WTC11 (cell line): Measurements from ENCODE around the gene SYT13. TPM values are rescaled to one million over a fixed set of nuclear protein-coding genes. Genes with fewer than 3 reads are reported as not detected.

Experiments
- ATAC-seq: fragments of 200-7000 bp; cut with Tn5 transposase; 2 replicates; pipeline ENCODE4 v1.10.0; 2021; ENCODE audit warnings: mild to moderate bottlenecking, moderate library complexity
- CTCF ChIA-PET: fragments of 300-600 bp; sonication (Branson Sonifier 250); formaldehyde crosslinking; loops from one replicate; lab custom pipeline; 2021; ENCODE audit warnings: antibody characterized with exemption; lab: Charles Lee
- POLR2A ChIA-PET: fragments of 350-600 bp; sonication (Branson Sonifier 250); formaldehyde crosslinking; loops from one replicate; lab custom pipeline; 2021; ENCODE audit warnings: antibody characterized with exemption; lab: Charles Lee
- DNase-seq: peaks from one replicate; pipeline ENCODE4 v3.0.0; 2021; ENCODE audit warnings: low spot score
- H3K27ac Mint-ChIP-seq: 2 replicates; pipeline ENCODE4 v1.8.0; 2021; ENCODE audit warnings: mixed read lengths
- H3K27me3 Mint-ChIP-seq: 2 replicates; pipeline ENCODE4 v1.8.0; 2021; ENCODE audit warnings: low read depth, mild to moderate bottlenecking, moderate library complexity, mixed read lengths
- H3K36me3 Mint-ChIP-seq: 2 replicates; pipeline ENCODE4 v1.8.0; 2021; ENCODE audit warnings: mixed read lengths
- H3K4me1 Mint-ChIP-seq: 2 replicates; pipeline ENCODE4 v1.8.0; 2022; ENCODE audit warnings: mixed read lengths
- H3K4me3 Mint-ChIP-seq: 2 replicates; pipeline ENCODE4 v1.8.0; 2021; ENCODE audit warnings: mild to moderate bottlenecking, moderate library complexity, mixed read lengths
- H3K9me3 Mint-ChIP-seq: 2 replicates; pipeline ENCODE4 v1.8.0; 2021; ENCODE audit warnings: mixed read lengths
- ELF4 ChIP-seq: sonication (generic); formaldehyde crosslinking; IDR thresholded peaks from 2 replicates; pipeline ENCODE4 v1.8.1; 2022; ENCODE audit warnings: low read depth, mild to moderate bottlenecking, moderate library complexity, missing genetic modification reagents
- HMGA2 ChIP-seq: fragments of 250-450 bp; sonication (Bioruptor Pico); IDR thresholded peaks from 2 replicates; pipeline ENCODE4 v1.4.0; 2021; ENCODE audit warnings: mild to moderate bottlenecking, moderate library complexity
- NFATC4 ChIP-seq: fragments of 250-450 bp; sonication (Bioruptor Pico); IDR thresholded peaks from 2 replicates; pipeline ENCODE4 v1.9.0; 2021; ENCODE audit warnings: mild to moderate bottlenecking
- NFE2L1 ChIP-seq: sonication (generic); formaldehyde crosslinking; IDR thresholded peaks from 2 replicates; pipeline ENCODE4 v1.8.1; 2023; ENCODE audit warnings: missing genetic modification reagents
- NR2C2 ChIP-seq: sonication (generic); formaldehyde crosslinking; IDR thresholded peaks from 2 replicates; pipeline ENCODE4 v1.8.0; 2022; ENCODE audit warnings: mild to moderate bottlenecking, missing genetic modification reagents
- PRRX2 ChIP-seq: fragments of 250-450 bp; sonication (Bioruptor Pico); IDR thresholded peaks from 2 replicates; pipeline ENCODE4 v1.8.0; 2021; ENCODE audit warnings: mild to moderate bottlenecking
- SP1 ChIP-seq: sonication (generic); formaldehyde crosslinking; conservative IDR thresholded peaks from 2 replicates; pipeline ENCODE4 v1.8.1; 2022; ENCODE audit warnings: missing genetic modification reagents
- TEAD1 ChIP-seq: sonication (generic); formaldehyde crosslinking; IDR thresholded peaks from 2 replicates; pipeline ENCODE4 v1.8.0; 2022; ENCODE audit warnings: mild to moderate bottlenecking, missing genetic modification reagents
- TEAD4 ChIP-seq: sonication (generic); formaldehyde crosslinking; IDR thresholded peaks from 2 replicates; pipeline ENCODE4 v1.8.0; 2022; ENCODE audit warnings: mild to moderate bottlenecking, missing genetic modification reagents
- TP53 ChIP-seq: sonication (generic); formaldehyde crosslinking; IDR thresholded peaks from 2 replicates; pipeline ENCODE4 v1.8.1; 2023; ENCODE audit warnings: mild to moderate bottlenecking, missing genetic modification reagents
- ZNF121 ChIP-seq: sonication (generic); formaldehyde crosslinking; IDR thresholded peaks from 2 replicates; pipeline ENCODE4 v1.8.0; 2023; ENCODE audit warnings: missing genetic modification reagents
- ZNF416 ChIP-seq: fragments of 250-450 bp; sonication (Bioruptor Pico); IDR thresholded peaks from 2 replicates; pipeline ENCODE4 v1.9.0; 2021; ENCODE audit warnings: mild to moderate bottlenecking, inconsistent platforms
- ZNF671 ChIP-seq: fragments of 250-450 bp; sonication (Bioruptor Pico); IDR thresholded peaks from 2 replicates; pipeline ENCODE4 v1.8.0; 2021; ENCODE audit warnings: mild to moderate bottlenecking
- total RNA-seq: library from RNA; stranded (reverse); gene quantifications from 3 replicates; pipeline ENCODE4 v1.2.3, GENCODE V29; 2021
- TF ChIP-seq, protein P1 (sequence below): fragments of 200-600 bp; IDR thresholded peaks from 2 replicates; pipeline ENCODE4 v1.8.0; 2022; ENCODE audit warnings: antibody characterized with exemption
- TF ChIP-seq, protein P2 (sequence below): sonication (generic); formaldehyde crosslinking; IDR thresholded peaks from 2 replicates; pipeline ENCODE4 v1.8.1; 2023; ENCODE audit warnings: mild to moderate bottlenecking, missing genetic modification reagents, moderate library complexity
- TF ChIP-seq, protein P3 (sequence below): sonication (generic); formaldehyde crosslinking; IDR thresholded peaks from 2 replicates; pipeline ENCODE4 v1.8.1; 2022; ENCODE audit warnings: mild to moderate bottlenecking, missing genetic modification reagents, moderate library complexity, borderline replicate concordance
- TF ChIP-seq, protein P4 (sequence below): sonication (generic); formaldehyde crosslinking; conservative IDR thresholded peaks from 2 replicates; pipeline ENCODE4 v1.8.1; 2022; ENCODE audit warnings: mild to moderate bottlenecking, missing genetic modification reagents
- TF ChIP-seq, protein P5 (sequence below): sonication (generic); formaldehyde crosslinking; IDR thresholded peaks from 2 replicates; pipeline ENCODE4 v1.8.1; 2023; ENCODE audit warnings: mild to moderate bottlenecking, missing genetic modification reagents
- TF ChIP-seq, protein P6 (sequence below): fragments of 250-450 bp; sonication (Bioruptor Pico); conservative IDR thresholded peaks from 2 replicates; pipeline ENCODE4 v1.9.0; 2021; ENCODE audit warnings: mild to moderate bottlenecking
- TF ChIP-seq, protein P7 (sequence below): fragments of 250-450 bp; sonication (Bioruptor Pico); IDR thresholded peaks from 2 replicates; pipeline ENCODE4 v1.9.0; 2021; ENCODE audit warnings: mild to moderate bottlenecking

Gene SYT13
- total RNA-seq, 1 experiment from 2014 or later: 10.8 TPM

DNA sequence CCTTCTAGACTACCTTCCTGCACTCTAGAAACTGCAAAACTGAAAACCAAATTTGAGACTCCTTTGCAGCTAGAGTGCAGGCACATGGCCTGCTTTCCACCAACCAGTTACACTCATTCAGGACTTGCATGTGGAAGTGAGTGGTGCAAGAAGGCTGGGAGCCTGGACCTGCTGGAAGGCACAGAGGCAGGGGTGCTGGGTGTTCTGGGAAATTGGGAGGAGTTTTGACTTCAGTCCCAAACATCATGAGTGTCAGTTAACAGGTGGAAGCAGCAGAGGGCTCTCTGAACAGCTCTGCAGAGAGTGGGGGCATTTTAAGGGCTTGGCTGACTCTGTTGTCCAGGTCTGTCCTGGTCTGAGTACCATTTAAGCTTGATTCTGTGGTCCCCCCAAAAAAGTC, 49.3 kb upstream of the SYT13 start (continued):
- TF ChIP-seq, protein P1, sequence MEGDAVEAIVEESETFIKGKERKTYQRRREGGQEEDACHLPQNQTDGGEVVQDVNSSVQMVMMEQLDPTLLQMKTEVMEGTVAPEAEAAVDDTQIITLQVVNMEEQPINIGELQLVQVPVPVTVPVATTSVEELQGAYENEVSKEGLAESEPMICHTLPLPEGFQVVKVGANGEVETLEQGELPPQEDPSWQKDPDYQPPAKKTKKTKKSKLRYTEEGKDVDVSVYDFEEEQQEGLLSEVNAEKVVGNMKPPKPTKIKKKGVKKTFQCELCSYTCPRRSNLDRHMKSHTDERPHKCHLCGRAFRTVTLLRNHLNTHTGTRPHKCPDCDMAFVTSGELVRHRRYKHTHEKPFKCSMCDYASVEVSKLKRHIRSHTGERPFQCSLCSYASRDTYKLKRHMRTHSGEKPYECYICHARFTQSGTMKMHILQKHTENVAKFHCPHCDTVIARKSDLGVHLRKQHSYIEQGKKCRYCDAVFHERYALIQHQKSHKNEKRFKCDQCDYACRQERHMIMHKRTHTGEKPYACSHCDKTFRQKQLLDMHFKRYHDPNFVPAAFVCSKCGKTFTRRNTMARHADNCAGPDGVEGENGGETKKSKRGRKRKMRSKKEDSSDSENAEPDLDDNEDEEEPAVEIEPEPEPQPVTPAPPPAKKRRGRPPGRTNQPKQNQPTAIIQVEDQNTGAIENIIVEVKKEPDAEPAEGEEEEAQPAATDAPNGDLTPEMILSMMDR: no peak
- TF ChIP-seq TEAD4 (CRISPR knock-in tag): no peak

DNA sequence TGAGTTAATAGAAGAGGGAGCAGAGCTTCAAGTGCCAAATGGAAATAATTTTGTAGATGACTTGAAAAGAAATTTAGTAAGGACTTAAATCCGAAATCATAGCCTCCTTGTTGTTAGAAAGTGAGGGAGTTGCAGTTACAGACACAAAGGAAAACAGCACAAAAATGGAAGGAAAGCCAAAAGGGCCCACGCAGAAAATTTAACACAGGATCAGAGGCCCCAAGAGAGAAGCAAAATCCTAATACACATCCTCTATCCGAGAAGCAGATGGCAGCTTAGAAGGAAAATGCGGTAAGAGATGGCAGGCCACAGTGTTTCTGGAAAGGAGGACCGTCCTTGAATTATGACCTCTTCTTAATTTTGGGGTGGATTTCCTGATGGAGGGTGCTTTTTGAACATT, 48.7 kb upstream of the SYT13 start:
- Mint-ChIP-seq H3K9me3 (no peaks in the 10 kb centered on the region), H3K4me1 (peaks cover 14% of the 10 kb centered on the region), H3K36me3 (no peaks in the 10 kb centered on the region), H3K4me3 (no peak overlapping the region), H3K27me3 (peaks cover 18% of the 10 kb centered on the region), H3K27ac (no peak overlapping the region)
- ChIA-PET POLR2A (no interaction called here), CTCF (interaction anchor here (0.7 kb wide), 1 partner anchor 436 kb away, joined by 3 read pairs; no protein-coding TSS in a partner anchor)
- DNase-seq (no peak), ATAC-seq (no peak)
- TF ChIP-seq, protein P2, sequence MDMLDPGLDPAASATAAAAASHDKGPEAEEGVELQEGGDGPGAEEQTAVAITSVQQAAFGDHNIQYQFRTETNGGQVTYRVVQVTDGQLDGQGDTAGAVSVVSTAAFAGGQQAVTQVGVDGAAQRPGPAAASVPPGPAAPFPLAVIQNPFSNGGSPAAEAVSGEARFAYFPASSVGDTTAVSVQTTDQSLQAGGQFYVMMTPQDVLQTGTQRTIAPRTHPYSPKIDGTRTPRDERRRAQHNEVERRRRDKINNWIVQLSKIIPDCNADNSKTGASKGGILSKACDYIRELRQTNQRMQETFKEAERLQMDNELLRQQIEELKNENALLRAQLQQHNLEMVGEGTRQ (CRISPR knock-in tag): no peak
- no peak for TF ChIP-seq NR2C2 (CRISPR knock-in tag)
- TF ChIP-seq, protein P3, sequence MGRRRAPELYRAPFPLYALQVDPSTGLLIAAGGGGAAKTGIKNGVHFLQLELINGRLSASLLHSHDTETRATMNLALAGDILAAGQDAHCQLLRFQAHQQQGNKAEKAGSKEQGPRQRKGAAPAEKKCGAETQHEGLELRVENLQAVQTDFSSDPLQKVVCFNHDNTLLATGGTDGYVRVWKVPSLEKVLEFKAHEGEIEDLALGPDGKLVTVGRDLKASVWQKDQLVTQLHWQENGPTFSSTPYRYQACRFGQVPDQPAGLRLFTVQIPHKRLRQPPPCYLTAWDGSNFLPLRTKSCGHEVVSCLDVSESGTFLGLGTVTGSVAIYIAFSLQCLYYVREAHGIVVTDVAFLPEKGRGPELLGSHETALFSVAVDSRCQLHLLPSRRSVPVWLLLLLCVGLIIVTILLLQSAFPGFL (CRISPR knock-in tag): no peak
- no peak for TF ChIP-seq ELF4
- TF ChIP-seq PRRX2 (CRISPR knock-in tag): no peak
- no peak for TF ChIP-seq ZNF671 (CRISPR knock-in tag)
- no peak for TF ChIP-seq HMGA2
- TF ChIP-seq NFATC4 (CRISPR knock-in tag): no peak
- TF ChIP-seq, protein P4, sequence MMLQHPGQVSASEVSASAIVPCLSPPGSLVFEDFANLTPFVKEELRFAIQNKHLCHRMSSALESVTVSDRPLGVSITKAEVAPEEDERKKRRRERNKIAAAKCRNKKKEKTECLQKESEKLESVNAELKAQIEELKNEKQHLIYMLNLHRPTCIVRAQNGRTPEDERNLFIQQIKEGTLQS (CRISPR knock-in tag): no peak
- no peak for TF ChIP-seq NFE2L1 (CRISPR knock-in tag)
- TF ChIP-seq TEAD1: no peak

DNA sequence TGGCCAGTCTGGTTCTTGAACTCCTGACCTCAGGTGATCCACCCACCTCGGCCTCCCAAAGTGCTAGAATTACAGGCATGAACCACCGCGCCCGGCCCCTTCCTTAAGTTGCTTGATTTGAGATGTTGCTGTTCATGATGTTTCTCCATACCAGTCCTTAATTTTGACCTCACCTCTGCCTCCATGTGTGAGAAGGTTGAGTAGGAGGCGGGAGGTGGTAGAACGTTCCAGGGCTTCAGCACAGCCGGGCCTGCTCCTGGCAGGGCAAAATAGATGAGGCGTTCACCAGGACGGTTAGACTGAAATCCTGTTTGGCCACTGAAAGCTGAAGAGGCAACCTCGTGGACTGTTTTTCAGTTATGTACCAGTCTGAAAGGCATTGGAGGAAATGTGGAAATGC, 48.3 kb upstream of the SYT13 start:
- no peak overlapping the region for H3K4me3 Mint-ChIP-seq
- ChIA-PET POLR2A (no interaction called here), CTCF (no interaction called here)
- no peaks in the 10 kb centered on the region for H3K36me3 Mint-ChIP-seq
- H3K27me3 Mint-ChIP-seq: peaks cover 19% of the 10 kb centered on the region
- H3K4me1 Mint-ChIP-seq: peaks cover 11% of the 10 kb centered on the region
- DNase-seq: no peak
- H3K9me3 Mint-ChIP-seq: no peaks in the 10 kb centered on the region
- no peak for ATAC-seq
- no peak overlapping the region for H3K27ac Mint-ChIP-seq
- TF ChIP-seq TP53 (CRISPR knock-in tag) (no peak), ZNF416 (CRISPR knock-in tag) (no peak), ZNF121 (no peak), SP1 (no peak), PRRX2 (CRISPR knock-in tag) (no peak)
- TF ChIP-seq, protein P1: no peak
- TF ChIP-seq, protein P5, sequence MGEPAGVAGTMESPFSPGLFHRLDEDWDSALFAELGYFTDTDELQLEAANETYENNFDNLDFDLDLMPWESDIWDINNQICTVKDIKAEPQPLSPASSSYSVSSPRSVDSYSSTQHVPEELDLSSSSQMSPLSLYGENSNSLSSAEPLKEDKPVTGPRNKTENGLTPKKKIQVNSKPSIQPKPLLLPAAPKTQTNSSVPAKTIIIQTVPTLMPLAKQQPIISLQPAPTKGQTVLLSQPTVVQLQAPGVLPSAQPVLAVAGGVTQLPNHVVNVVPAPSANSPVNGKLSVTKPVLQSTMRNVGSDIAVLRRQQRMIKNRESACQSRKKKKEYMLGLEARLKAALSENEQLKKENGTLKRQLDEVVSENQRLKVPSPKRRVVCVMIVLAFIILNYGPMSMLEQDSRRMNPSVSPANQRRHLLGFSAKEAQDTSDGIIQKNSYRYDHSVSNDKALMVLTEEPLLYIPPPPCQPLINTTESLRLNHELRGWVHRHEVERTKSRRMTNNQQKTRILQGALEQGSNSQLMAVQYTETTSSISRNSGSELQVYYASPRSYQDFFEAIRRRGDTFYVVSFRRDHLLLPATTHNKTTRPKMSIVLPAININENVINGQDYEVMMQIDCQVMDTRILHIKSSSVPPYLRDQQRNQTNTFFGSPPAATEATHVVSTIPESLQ (CRISPR knock-in tag): no peak
- TF ChIP-seq, protein P6, sequence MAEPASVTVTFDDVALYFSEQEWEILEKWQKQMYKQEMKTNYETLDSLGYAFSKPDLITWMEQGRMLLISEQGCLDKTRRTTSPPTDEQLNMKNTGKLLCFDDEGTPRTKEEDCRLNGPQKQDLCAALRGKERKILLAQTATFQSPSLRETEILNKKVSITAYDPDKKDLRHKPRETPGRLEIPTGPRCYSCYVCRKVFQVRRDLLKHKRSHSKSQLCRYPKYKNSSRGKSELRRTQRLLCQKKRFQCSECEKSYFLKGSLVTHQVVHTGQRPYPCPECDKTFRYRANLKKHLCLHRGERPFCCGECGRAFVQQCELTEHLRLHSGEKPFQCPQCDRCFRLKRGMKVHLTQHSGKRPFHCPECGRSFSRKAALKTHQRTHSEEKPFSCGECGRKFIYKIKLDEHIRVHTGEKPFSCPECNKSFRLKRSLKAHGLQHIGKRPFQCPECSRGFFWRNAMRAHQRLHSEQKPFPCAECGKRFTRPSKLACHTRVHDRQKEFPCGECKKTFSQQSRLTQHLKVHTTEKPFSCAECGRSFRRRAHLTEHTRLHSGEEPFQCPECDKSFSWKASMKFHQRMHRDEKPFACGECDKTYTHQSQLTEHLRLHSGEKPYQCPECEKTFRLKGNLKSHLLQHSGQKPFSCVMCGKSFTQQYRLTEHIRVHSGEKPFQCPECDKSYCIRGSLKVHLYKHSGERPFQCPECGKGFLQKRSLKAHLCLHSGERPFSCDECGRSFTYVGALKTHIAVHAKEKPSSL (CRISPR knock-in tag): no peak
- TF ChIP-seq, protein P7, sequence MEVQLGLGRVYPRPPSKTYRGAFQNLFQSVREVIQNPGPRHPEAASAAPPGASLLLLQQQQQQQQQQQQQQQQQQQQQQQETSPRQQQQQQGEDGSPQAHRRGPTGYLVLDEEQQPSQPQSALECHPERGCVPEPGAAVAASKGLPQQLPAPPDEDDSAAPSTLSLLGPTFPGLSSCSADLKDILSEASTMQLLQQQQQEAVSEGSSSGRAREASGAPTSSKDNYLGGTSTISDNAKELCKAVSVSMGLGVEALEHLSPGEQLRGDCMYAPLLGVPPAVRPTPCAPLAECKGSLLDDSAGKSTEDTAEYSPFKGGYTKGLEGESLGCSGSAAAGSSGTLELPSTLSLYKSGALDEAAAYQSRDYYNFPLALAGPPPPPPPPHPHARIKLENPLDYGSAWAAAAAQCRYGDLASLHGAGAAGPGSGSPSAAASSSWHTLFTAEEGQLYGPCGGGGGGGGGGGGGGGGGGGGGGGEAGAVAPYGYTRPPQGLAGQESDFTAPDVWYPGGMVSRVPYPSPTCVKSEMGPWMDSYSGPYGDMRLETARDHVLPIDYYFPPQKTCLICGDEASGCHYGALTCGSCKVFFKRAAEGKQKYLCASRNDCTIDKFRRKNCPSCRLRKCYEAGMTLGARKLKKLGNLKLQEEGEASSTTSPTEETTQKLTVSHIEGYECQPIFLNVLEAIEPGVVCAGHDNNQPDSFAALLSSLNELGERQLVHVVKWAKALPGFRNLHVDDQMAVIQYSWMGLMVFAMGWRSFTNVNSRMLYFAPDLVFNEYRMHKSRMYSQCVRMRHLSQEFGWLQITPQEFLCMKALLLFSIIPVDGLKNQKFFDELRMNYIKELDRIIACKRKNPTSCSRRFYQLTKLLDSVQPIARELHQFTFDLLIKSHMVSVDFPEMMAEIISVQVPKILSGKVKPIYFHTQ (CRISPR knock-in tag): no peak
